ENCODE data around the gene RPL13A. TPM values are rescaled to one million over a fixed set of nuclear protein-coding genes. Genes with fewer than 3 reads are reported as not detected.

RPL13A gene
- total and polyA plus RNA-seq, 9 of the 15 experiments (the other 6 are each of a cell fraction or from before 2014, with no cell fraction given): 1,744 to 5,482 (median 2,949) TPM

DNA sequence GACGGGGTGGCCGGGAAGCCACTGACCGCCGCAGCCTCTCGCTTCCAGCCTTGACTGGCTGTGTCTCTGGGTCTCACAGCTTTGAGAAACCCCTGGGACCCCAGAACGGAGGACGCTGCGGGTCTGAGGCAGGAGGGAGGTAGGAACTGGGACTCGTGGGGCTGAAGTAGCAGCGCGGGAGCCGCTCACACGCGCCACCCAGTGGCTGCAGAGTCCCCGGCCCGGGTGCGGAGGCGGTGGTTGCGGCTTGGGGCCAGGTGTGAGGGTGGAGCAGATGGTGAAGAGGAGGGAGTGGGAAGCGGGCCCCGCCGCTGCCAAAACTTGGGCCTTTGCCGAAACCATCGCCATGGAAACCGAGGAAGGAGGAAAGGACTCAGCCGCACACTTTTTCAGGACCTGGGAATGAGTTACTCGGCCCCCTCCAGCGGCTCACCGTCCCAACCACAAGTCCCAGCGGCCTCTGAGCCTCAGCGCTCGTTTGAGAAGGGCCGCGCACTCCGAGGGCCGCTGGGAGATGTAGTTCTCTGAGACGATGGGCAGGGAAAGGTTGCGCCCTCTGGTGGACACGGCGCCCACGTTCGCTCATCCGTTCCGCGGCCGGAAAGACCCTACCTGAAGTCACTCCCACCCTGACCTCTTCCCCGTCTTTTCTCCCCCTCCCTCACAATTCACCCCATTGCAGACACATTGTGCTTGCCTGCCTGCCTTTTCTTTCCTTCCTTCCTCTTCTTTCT lies 43.9 kb upstream of the RPL13A start (continued):
- TF ChIP-seq MECOM (CRISPR knock-in tag; IDR thresholded peaks at IDR 0.05) (no peak; the same call in 1 of the 2 replicates), ZNF175 (CRISPR knock-in tag; IDR thresholded peaks at IDR 0.05; ENCODE audit: low read depth) (peak; percentile 90; the same call in 1 of the 2 replicates), GTF2B (IDR thresholded peaks at IDR 0.05; ENCODE audit: extremely low read depth, insufficient read length) (no peak), TSC22D4 (tag; IDR thresholded peaks at IDR 0.05) (no peak), SMAD2 (IDR thresholded peaks at IDR 0.05; ENCODE audit: low read depth, low read length) (no peak), MEF2A (IDR thresholded peaks at IDR 0.05; ENCODE audit: control insufficient read depth, low read depth, low read length) (no peak), POU5F1 (IDR thresholded peaks at IDR 0.05; ENCODE audit: borderline replicate concordance, low read depth, low read length, partially characterized antibody) (peak; percentile 23), TEAD1 (CRISPR knock-in tag; IDR thresholded peaks at IDR 0.05) (no peak), ETS2 (tag; IDR thresholded peaks at IDR 0.05; ENCODE audit: borderline replicate concordance, poor library complexity, severe bottlenecking) (no peak), ELF4 (CRISPR knock-in tag; IDR thresholded peaks at IDR 0.05) (no peak), ZNF707 (CRISPR knock-in tag; conservative IDR thresholded peaks at IDR 0.05) (no peak), ZNF445 (CRISPR knock-in tag; IDR thresholded peaks at IDR 0.05; ENCODE audit: low read depth) (no peak), SIN3B (IDR thresholded peaks at IDR 0.05; ENCODE audit: low read depth) (no peak; the same call in 1 of the 2 replicates), SIN3A (IDR thresholded peaks at IDR 0.05; ENCODE audit: borderline replicate concordance in 2 of 2, control insufficient read depth in 1 of 2, low read depth in 2 of 2, low read length in 2 of 2) (peak; percentile 58 to 66; a peak in 2 of 4 replicates), MAFK (IDR thresholded peaks at IDR 0.05; ENCODE audit: low read length) (no peak), EP400 (IDR thresholded peaks at IDR 0.05) (peak; percentile 76), PHF20 (IDR thresholded peaks at IDR 0.05; ENCODE audit: partially characterized antibody) (no peak), PTRF (tag; IDR thresholded peaks at IDR 0.05) (no peak), TAF15 (IDR thresholded peaks at IDR 0.05; ENCODE audit: low read depth, low read length) (no peak), NFIX (CRISPR knock-in tag; IDR thresholded peaks at IDR 0.05; ENCODE audit: low read depth) (no peak)
- TF ChIP-seq, protein P1, sequence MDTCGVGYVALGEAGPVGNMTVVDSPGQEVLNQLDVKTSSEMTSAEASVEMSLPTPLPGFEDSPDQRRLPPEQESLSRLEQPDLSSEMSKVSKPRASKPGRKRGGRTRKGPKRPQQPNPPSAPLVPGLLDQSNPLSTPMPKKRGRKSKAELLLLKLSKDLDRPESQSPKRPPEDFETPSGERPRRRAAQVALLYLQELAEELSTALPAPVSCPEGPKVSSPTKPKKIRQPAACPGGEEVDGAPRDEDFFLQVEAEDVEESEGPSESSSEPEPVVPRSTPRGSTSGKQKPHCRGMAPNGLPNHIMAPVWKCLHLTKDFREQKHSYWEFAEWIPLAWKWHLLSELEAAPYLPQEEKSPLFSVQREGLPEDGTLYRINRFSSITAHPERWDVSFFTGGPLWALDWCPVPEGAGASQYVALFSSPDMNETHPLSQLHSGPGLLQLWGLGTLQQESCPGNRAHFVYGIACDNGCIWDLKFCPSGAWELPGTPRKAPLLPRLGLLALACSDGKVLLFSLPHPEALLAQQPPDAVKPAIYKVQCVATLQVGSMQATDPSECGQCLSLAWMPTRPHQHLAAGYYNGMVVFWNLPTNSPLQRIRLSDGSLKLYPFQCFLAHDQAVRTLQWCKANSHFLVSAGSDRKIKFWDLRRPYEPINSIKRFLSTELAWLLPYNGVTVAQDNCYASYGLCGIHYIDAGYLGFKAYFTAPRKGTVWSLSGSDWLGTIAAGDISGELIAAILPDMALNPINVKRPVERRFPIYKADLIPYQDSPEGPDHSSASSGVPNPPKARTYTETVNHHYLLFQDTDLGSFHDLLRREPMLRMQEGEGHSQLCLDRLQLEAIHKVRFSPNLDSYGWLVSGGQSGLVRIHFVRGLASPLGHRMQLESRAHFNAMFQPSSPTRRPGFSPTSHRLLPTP (IDR thresholded peaks at IDR 0.05; ENCODE audit: borderline replicate concordance, extremely low read depth, insufficient read length): no peak
- TF ChIP-seq, protein P2, sequence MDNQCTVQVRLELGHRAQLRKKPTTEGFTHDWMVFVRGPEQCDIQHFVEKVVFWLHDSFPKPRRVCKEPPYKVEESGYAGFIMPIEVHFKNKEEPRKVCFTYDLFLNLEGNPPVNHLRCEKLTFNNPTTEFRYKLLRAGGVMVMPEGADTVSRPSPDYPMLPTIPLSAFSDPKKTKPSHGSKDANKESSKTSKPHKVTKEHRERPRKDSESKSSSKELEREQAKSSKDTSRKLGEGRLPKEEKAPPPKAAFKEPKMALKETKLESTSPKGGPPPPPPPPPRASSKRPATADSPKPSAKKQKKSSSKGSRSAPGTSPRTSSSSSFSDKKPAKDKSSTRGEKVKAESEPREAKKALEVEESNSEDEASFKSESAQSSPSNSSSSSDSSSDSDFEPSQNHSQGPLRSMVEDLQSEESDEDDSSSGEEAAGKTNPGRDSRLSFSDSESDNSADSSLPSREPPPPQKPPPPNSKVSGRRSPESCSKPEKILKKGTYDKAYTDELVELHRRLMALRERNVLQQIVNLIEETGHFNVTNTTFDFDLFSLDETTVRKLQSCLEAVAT (IDR thresholded peaks at IDR 0.05): peak; percentile 8 to 70; a peak in 1 of 4 replicates
